Measurements from ENCODE around the gene TMEM129.

The TMEM129 gene

DNA sequence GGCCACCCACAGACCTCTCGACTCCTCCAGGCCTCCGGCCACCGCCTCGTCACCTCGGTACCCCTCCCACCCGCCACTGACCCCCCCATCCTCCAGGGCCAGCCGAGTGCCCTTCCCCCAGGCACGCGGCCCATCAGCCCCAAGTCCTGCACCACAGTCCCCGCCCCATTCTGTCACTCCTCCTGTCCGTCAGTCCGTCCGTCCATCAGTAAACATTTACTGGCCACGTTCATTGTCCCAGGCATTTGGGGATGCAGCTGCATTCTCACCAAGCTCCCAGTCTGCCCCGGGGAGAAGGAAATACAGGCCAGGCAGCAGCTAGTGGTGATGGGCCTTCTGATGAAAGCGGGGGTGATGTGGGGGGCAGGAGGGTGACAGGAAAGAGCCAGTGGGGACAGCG, 36.7 kb upstream of the TMEM129 start:
- DNase-seq = no peak

DNA sequence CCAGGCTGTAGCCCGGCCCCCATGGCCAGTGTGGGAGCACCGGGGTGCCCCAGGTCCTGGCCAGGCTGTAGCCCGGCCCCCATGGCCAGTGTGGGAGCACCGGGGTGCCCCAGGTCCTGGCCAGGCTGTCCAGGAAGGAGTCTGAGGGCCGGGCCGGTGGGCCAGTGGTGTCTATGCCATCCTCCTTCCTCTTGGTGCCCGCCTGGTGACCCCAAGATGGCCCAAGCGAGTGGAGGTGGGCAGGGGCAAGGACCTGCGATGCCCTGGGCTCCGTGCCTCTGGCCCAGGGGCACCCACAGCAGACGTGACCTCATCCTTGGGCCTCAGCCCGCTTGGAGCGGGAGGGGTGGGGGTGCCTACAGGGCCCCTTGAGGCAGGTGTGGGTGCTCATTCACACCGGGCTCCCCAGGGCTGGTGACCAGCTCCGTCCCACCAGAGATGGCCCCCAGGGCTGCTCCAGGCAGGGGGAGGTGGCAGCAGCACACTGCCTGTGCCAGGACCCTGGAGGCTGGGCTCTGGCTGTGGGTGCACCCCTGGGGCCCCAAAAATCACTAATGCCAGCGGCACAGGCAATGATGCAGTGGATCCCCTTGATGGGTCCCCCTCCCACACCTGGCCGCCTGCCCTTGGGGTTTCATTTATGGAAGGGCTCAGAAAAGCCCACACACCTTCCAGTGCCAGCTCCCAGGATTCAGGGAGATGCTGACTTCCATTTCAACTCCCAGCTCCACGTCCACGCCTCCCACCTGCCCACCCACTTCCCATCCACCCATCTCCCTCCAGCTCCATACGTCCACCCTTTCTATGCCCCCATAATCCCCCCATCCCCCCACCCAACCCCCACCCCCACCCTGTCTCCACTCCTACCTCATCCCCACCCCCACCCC, 36.0 kb upstream of the TMEM129 start:
- no peak for DNase-seq

DNA sequence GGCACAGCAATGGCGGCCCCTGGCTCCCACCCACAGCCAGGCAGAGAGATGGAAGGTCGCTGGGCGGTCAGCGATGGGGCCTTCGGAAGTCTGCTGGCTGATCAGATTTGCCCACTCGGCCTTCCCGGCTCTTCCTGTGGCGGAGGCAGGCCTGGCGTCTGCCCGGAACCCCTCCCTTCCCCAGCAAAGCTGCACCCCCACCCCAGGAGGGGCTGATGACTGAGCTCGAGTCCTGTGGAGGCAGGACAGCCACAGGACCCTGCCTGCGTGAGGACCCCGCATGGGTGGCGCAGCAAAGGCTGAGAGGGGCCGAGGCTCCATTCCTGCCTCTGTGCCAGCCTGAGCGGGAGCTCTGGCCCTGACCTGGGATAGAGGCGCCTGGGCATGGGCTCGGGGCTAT, 35.0 kb upstream of the TMEM129 start:
- no peak for DNase-seq

DNA sequence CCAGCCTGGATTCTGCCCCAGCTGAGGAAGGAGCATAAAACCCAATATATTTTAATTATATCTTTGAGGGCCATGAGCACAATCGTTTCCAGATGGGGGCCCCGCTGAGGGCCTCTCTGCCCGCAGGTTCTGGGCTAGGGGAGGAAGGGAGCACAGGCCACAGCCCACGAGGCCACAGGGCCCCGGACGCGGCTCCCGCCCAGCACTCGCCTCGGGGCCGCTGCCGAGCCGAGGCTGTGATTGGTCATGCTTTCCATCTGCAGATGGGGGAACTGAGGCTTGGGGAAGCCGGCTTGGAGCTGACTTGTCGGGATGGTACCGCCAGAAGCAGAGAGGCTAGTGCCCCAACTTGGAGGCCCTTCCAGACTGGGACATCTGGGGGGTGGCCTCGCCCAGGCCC, 34.2 kb upstream of the TMEM129 start:
- no peak for DNase-seq

DNA sequence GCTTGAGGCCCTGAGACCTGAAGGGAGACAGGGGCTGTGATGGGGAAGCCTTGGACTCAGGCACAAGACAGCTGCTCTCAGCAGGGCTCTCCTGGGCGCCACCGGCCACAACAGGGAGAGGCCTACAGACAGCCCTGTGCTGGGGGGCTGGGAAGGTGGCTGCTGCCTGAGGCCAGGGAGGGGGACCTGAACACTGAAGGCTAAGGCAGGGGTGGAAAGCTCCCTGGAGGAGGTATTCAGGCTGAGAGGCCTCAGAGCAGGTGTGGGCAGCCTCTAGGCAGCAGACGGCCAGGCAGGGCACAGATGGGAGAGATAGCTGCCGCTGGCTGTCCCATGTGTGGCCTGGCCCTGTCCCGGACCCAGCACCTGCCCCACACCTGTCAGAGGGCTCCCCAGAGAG, 33.2 kb upstream of the TMEM129 start:
- no peak for DNase-seq

- DNase-seq = no peak
These were observed 32.7 kb upstream of the TMEM129 start for GRCh38 chr4:1753697-1754311.

DNA sequence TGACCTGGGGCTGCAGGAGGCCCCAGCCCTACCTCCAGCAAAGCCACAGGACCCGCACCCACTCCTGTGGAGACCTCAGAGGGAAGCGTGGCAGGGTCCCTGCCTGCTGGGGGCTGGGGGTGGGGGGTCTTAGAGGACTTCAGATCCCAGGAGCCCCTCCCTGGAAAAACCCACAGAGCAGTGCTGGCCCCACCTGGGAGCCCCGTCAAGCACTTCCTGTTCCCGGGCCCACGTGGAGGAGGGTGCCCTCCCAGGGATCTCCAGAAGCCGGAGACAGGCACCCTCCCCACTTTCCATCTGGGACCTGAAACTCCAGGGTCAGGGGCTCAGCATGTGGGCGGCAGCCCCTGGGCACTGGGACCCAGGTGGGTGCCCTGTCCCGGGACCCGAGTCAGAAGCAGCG, 32.2 kb upstream of the TMEM129 start:
- DNase-seq = no peak

DNA sequence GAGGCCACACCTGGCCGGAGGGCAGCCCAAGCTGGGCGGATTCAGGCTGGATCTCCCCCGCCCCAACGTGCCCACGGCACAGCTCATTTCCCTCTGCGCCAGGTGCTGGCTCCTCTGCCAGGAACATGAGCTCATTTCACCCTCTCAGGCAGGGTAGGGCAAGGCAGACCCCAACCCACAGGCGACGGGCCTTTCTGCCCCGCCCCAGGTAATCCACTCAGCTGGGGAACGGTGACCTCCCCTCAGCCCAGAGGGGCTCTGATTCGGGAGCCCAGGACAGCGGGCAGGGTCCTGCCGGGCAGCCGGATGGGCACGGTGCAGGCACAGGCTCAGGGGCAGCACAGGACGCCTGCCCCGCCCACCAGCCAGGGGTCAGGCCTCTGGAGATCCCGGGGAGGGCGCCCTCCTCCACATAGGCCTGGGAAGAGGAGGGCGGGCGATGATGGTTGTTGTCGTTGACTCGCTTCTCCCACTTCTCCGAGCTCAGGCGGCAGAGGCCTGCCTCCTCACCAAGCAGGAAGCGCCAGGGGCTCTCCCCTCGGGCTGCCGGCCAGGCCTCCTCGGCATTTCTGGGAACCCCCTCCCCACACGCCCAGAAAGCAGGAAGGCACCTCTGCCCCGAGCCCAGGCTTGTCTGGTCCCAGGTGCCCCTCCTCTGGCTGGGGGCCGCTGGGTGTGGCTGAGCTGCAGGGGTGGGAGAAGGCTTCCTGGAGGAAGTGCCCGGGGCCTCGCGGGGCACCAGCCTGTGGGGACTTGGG, 31.3 kb upstream of the TMEM129 start:
- no peak for DNase-seq

DNA sequence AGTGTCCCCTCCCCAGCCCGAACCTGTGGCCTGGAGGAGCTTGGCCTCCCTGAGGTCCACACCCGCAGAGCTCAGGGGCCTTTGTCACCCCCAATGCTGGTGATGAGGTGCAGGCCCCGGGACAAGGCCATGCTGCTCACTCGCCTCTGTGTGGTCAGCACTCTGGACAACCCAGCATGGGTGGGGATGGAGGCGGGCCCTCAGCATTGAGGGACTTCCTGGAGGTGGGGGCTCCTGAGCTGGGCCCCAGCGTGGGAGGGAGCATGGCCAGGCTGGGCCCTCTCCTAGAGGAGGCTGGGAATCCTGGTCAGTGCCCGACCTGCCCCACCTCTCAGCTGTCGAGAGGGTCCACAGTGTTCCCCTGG, 30.8 kb upstream of the TMEM129 start:
- DNase-seq = no peak

DNA sequence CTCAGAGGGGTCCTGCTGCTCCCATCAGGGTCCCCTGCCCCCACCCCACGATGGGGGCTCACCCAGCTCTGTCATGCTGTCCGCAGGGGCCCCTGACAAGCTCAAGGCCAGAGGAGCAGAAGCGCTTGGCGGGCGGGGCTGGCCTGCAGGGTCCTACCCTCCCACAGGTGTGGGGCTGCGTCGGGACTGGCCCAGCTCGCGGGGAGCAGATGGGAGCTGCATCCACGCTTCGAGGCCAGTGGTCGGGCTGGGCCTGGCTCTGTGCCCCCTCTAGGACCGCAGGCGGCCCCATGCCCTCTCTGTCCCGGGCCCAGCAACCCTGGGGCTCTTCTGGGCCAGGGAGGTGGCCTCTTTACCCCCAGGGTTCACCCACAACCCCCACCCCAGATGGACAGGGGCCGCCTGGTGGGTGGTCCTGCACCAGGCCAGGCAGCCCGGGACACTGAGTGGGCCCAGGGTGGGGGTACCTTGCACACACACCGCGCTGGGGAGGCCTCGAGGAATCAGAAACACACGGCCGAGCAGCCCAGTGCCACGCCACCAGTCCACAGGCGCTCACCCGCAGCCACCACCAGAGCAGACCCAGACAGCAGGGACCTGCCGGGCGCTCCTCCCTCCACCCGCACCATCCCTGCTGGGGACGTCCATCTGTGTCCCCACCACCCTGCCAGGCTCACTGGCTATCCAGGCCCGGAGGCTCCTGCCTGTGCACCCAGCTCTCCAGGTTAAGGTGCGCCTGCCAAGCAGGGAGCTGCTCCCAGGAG, 30.2 kb upstream of the TMEM129 start:
- no peak for DNase-seq

DNA sequence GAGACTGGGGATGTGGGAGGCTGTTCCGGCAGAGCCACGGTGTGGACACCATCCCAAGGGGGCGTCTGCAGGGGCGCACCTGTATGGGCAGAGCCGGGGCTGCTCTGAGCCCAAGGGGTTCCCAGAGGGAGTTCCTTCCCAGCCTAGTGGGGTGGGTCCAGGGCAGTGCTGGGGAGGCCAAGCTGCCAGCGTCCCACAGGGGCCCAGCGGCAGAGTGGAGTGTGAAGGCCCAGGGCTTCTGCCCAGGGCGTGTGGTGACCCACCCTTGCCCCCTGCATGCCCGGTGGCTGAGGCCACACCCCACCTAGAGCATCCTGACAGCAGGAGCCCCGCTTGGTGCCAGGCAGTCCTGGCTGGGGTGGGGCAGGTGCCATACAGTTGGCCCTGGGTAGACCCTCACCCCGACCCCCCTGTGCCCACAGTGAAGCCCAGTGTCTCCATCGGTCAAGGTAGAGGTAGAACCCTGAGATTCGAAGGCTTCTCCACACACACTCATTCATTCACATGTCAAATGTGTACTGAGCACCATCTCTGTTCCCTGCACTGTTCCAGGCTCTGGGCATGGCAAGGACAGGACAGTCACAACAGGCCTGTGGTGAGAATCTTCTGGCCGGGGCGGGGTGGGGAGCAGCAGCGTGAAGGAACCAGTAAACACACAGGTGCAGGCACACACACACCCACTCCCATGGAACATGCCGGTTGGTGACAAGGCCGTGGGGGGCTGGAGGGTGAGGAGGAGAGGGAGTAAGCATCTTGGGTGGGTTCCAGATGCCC, 29.4 kb upstream of the TMEM129 start:
- no peak for DNase-seq

DNA sequence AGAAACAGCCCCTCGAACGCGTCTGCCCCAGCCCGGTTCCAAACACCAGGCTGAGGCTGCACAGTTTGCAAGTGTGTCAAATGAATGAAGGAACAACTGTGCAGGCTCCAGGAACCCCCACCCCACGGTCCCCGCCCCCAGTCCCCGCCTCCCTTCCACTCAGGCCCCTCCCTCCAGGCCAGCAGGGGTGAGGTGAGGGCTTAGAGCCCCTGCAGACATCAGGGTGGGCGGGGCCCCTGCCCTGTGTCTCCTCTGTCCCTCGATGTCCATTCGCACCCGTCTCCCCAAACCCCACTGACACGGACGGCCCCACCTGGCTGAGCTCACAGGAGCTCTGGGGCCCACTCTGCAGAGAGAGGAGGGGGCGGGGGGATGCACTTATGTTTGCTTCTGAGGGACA, 28.7 kb upstream of the TMEM129 start:
- DNase-seq = no peak

- DNase-seq = no peak
These were observed 28.2 kb upstream of the TMEM129 start for GRCh38 chr4:1749370-1749769.

GRCh38 chr4:1748465-1748995, 27.4 kb upstream of the TMEM129 start:
- DNase-seq = peak; percentile 52

DNA sequence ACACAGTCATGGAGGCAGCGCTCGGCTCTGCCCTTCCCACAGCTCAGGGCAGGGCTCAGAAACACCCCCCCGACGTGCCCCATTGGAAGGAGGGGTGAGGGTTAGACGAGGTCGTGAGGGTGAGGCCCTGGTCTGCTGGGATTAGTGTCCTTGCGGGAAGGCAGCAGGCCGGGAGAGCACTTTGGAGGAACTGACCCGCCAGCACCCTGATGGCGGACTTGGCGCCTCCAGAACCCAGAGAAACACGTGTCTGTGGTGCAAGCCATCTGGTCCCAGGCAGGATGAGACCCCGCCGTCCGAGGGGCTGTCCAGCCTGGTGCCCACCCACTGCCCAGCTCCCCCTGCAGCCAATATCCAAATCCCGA, 26.5 kb upstream of the TMEM129 start:
- DNase-seq = no peak

- no peak for DNase-seq
These were observed 25.9 kb upstream of the TMEM129 start for GRCh38 chr4:1746919-1747602.

GRCh38 chr4:1746265-1746691, 25.2 kb upstream of the TMEM129 start:
- DNase-seq = peak; percentile 63

- DNase-seq = no peak
These were observed 24.6 kb upstream of the TMEM129 start for GRCh38 chr4:1745697-1746096.

- no peak for DNase-seq
These were observed 24.0 kb upstream of the TMEM129 start for GRCh38 chr4:1745165-1745564.

DNA sequence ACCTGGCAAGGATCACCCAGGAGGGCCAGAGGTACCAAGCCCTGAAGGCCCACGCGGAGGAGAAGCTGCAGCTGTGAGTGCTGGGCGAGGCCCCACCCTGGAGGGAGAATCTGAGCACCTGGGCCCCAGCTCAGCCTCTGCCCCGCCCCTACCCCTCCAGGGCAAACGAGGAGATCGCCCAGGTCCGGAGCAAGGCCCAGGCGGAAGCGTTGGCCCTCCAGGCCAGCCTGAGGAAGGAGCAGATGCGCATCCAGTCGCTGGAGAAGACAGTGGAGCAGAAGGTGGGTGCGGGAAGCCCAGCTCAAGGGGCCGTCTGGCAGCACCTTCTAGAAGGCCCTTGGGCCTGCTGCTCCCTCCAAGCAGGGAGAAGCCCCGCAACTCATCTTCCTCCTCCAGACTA, 23.4 kb upstream of the TMEM129 start:
- no peak for DNase-seq

DNA sequence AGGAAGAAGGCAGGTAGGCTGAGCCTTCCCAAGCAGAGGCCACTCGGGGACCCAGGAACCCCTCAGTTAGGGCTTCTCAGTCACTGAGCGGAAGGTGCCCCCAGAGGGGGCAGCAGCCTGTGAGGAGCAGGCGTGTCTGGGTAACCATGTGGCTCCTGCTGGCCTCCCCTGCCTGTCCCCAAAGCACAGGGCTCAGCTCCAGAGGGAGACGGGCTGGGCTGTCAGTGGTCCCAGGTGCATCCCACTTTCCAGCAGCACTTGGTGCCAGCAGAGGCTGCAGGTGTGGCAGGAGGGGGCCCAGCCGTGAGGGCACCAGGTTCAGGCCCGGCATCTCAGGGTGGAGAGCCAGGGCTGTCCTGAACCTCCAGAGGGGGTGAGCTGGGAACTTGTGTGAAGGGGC, 22.9 kb upstream of the TMEM129 start:
- DNase-seq = no peak

DNA sequence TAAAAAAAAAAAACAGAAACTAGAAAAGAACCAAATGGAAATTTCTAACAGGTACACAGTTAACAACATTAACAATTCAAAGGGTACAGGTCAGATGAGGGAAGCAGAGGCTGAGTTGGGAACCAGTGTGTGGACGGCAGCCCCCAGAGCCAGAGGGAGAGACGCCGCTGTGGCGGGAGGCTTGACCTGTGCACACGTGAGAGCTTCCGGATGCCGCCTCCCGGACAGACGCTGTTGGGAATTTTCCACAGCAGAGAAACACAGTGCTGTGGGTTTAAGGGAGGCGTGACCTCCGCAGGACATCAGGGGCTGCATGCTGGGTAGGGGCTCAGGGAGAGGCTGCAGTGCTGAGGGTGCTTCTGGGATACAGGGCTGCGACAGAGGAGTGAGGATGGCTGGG, 22.4 kb upstream of the TMEM129 start:
- no peak for DNase-seq
